Esophagus muscularis mucosa (tissue), 4 donors: ENCODE results near the gene ULBP2. TPM values are rescaled to one million over a fixed set of nuclear protein-coding genes. Genes with fewer than 3 reads are reported as not detected.
"Not testable (repeated sequence)": the region's sequence is repeated elsewhere in the genome, so short reads cannot be mapped to it uniquely, and the experiment has no call there.

Source experiments
- DNase-seq: peaks from one replicate; pipeline ENCODE4 v3.0.0-alpha.2; 2017; ENCODE audit errors: extremely low spot score
- H3K27ac ChIP-seq, 4 donors: fragments of 200-600 bp; sonication (generic); replicated peaks in 1 of 4; 1 replicate in 3 of 4; 2 replicates in 1 of 4; pipeline ENCODE4 v1.5.1; 2016 to 2019; ENCODE audit warnings: mild to moderate bottlenecking in 1 of 4
- H3K27me3 ChIP-seq, 4 donors: fragments of 200-600 bp; sonication (generic); one replicate each; pipeline versions ENCODE4 v1.5.1 to v1.6.0; 2016 to 2019
- H3K36me3 ChIP-seq, 4 donors: fragments of 200-600 bp; sonication (generic); one replicate each; pipeline ENCODE4 v1.5.1; 2016 to 2019
- H3K4me1 ChIP-seq, 4 donors: fragments of 200-600 bp; sonication (generic); one replicate each; pipeline ENCODE4 v1.5.1; 2016 to 2019
- H3K4me3 ChIP-seq, 4 donors: fragments of 200-600 bp; sonication (generic); 1 replicate in 2 of 4; 2 replicates in 2 of 4; pipeline ENCODE4 v1.5.1; 2016 to 2019; ENCODE audit warnings: mild to moderate bottlenecking in 4 of 4, moderate library complexity in 1 of 4
- H3K9me3 ChIP-seq, 4 donors: fragments of 200-600 bp; sonication (generic); 1 replicate in 3 of 4; 2 replicates in 1 of 4; pipeline ENCODE4 v1.5.1; 2016 to 2019
- CTCF ChIP-seq, 3 experiments: fragments of 200-600 bp in 2 of 3; fragments of 450-650 bp in 1 of 3; sonication (generic) in 2 of 3; IDR thresholded peaks; one replicate each; pipeline ENCODE4 v1.5.1; 2017 to 2019; ENCODE audit warnings: antibody characterized with exemption in 3 of 3, mild to moderate bottlenecking in 2 of 3, moderate library complexity in 1 of 3
- EP300 ChIP-seq: sonication (generic); formaldehyde crosslinking; IDR thresholded peaks from one replicate; pipeline ENCODE4 v1.6.1; 2017; ENCODE audit warnings: antibody characterized with exemption
- POLR2A ChIP-seq: fragments of 450-650 bp; IDR thresholded peaks from one replicate; pipeline ENCODE4 v1.6.1; 2017; ENCODE audit warnings: antibody characterized with exemption, moderate library complexity, mild to moderate bottlenecking, low read depth
- POLR2AphosphoS5 ChIP-seq, 2 donors: sonication (generic); formaldehyde crosslinking; IDR thresholded peaks; one replicate each; pipeline ENCODE4 v1.6.1; 2017; ENCODE audit warnings: antibody characterized with exemption in 2 of 2
- WGBS: methylation state at CpG from one replicate; pipeline ENCODE4 v1.1.5; 2018; 5-methylcytosine and 5-hydroxymethylcytosine counted together
- intact Hi-C: fragments of 100-400 bp; cut with DNase I; formaldehyde crosslinking; loops from one replicate; pipeline ENCODE4 v1.15.1; 2023
- total RNA-seq, 4 donors: library from RNA; depleted of rRNA; stranded (reverse); fragments of >200 nt; gene quantifications; one replicate each; pipeline versions ENCODE4 v1.1.0 to v1.2.1, GENCODE V29; 2016

ULBP2 gene
- total RNA-seq, 4 donors from 2014 or later, result 0.39 TPM; not detected in 3

GRCh38 chr6:149921361-149921760 is 20.5 kb upstream of the ULBP2 start:
- H3K27ac ChIP-seq, result no peak overlapping the region
- H3K9me3 ChIP-seq, result no peaks in the 10 kb centered on the region
- TF ChIP-seq EP300 (no peak), POLR2AphosphoS5 (IDR thresholded peaks at IDR 0.05) (no peak), CTCF (IDR thresholded peaks at IDR 0.05) (no peak), POLR2A (no peak)
- 97% methylated on average over 6 of the region's 6 CpGs for WGBS
- peaks cover 0 to 12% (median 0%) of the 10 kb centered on the region in 4 donors for H3K27me3 ChIP-seq
- H3K4me1 ChIP-seq, result peaks cover 19 to 37% (median 33%) of the 10 kb centered on the region in 4 donors
- intact Hi-C loops, result no loop called here
- no peak for DNase-seq
- no peaks in the 10 kb centered on the region for H3K36me3 ChIP-seq
- H3K4me3 ChIP-seq, result no peak overlapping the region

- WGBS, result 56% methylated on average over 5 of the region's 5 CpGs
- Histone ChIP-seq H3K4me3 (peak overlapping the region in 2 of 4 donors; percentile 55 to 57), H3K4me1 (peaks cover 20 to 39% (median 34%) of the 10 kb centered on the region in 4 donors), H3K27me3 (peaks cover 0 to 12% (median 0%) of the 10 kb centered on the region in 4 donors)
- H3K27ac ChIP-seq, DNase-seq, intact Hi-C loops, H3K36me3 ChIP-seq, H3K9me3 ChIP-seq: not testable (repeated sequence)
Measured at GRCh38 chr6:149922091-149922490, 19.7 kb upstream of the ULBP2 start.

GRCh38 chr6:149922642-149923326 is 19.0 kb upstream of the ULBP2 start, which contains the start of gene RAET1G:
Gene RAET1G (minus strand): TSS chr6:149923121. CDS start chr6:149923010, 111 bp downstream.
- peak; percentile 97 for DNase-seq
- 0% methylated on average over 7 of the region's 40 CpGs for WGBS
- TF ChIP-seq POLR2AphosphoS5 (IDR thresholded peaks at IDR 0.05) (peak; percentile 46 to 65), EP300 (no peak)
- H3K36me3 ChIP-seq, result no peaks in the 10 kb centered on the region
- H3K27me3 ChIP-seq, result peaks cover 0 to 15% (median 0%) of the 10 kb centered on the region in 4 donors
- intact Hi-C loops, result no loop called here
- H3K4me3 ChIP-seq, result peak within 1 kb of the TSS; percentile 54 to 61 (median 56)
- H3K9me3 ChIP-seq, result no peaks in the 10 kb centered on the region
- H3K27ac ChIP-seq, result peak within 1 kb of the TSS in 1 of 4 donors; percentile 15
- peaks cover 20 to 39% (median 34%) of the 10 kb centered on the region in 4 donors for H3K4me1 ChIP-seq

DNA sequence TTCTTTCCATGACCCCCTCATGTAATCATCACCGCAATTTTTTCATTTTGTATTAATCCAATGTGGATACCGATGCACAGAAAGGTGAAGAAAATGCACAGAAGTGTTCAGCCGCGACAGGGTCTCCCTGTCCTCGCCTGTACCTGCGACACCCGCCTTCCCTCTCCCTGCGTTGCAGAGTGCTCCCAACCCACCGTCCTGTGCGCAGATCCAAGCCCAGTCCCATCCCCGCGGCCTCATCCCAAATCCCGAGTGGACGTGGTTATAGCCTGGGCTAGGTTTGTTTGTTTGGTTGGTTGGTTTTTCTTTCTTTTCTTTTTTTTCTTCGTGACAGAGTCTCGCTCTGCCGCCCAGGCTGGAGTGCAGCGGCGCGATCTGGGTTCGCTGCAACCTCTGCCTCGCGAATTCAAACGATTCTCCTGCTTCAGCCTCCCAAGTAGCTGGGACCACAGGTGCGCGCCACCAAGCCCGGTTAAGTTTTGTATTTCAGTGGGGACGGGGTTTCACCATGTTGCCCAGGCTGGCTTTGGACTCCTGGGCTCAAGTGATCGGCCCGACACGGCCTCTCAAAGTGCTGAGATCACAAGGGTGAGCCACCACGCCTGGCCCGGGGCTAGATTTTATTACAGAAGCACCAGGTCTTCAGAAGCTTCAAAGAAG is 18.4 kb upstream of the ULBP2 start:
- Histone ChIP-seq H3K36me3 (no peaks in the 10 kb centered on the region), H3K27ac (peak overlapping the region in 1 of 4 donors; percentile 15), H3K4me3 (peak overlapping the region; percentile 54 to 61 (median 56)), H3K9me3 (no peaks in the 10 kb centered on the region), H3K4me1 (peaks cover 20 to 39% (median 34%) of the 10 kb centered on the region in 4 donors), H3K27me3 (peaks cover 0 to 16% (median 0%) of the 10 kb centered on the region in 4 donors)
- no peak for DNase-seq
- TF ChIP-seq EP300 (no peak), CTCF (IDR thresholded peaks at IDR 0.05) (no peak), POLR2AphosphoS5 (IDR thresholded peaks at IDR 0.05) (no peak), POLR2A (no peak)
- intact Hi-C loops, result no loop called here
- WGBS, result 27% methylated on average over 33 of the region's 33 CpGs

DNA sequence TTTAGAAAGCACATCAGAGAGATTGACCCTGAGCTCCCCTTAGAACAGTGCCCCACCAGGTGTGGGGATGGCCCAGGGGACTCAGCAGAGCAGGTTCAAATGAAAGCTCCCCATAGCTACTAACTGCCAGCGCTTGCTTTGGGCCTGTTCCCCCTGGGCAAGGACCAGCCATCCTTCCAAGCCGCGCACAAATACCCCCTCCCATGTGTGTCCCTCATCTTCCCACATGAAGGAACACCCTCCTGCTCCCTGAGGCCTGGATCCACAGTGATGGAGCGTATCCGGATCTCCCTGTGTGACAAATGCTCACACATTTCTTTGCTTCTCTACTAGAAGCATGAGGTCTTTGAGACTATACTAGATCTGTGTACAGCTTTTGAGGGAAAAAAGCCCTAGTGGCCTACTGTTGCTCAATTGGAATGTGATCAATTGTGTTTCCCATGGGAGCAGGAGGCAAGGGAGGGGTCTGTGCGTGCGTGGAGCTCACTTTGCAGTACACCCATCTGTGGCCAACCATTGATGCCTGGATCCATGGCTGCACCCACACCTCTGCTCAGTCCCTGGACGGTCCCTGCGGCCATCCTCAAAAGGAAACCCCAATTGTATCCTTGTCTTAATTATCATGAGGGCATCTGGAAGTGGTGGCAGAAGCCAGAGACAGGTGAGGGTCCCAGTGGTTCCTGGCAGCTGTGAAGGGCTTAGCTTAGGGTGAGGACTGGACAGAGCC is 17.4 kb upstream of the ULBP2 start:
- Histone ChIP-seq H3K27ac (no peak overlapping the region), H3K36me3 (no peaks in the 10 kb centered on the region), H3K27me3 (peaks cover 0 to 25% (median 2%) of the 10 kb centered on the region in 4 donors), H3K9me3 (no peaks in the 10 kb centered on the region), H3K4me1 (peaks cover 20 to 39% (median 34%) of the 10 kb centered on the region in 4 donors), H3K4me3 (no peak overlapping the region)
- intact Hi-C loops, result no loop called here
- WGBS, result 98% methylated on average over 7 of the region's 9 CpGs
- no peak for DNase-seq
- TF ChIP-seq EP300 (no peak), POLR2A (no peak), POLR2AphosphoS5 (IDR thresholded peaks at IDR 0.05) (no peak), CTCF (IDR thresholded peaks at IDR 0.05) (no peak)
